DND-41 (cell line): ENCODE measurements around the gene AP1S3.

ENCODE experiments used
- EZH2 ChIP-seq: IDR thresholded peaks from 3 replicates; pipeline ENCODE4 v1.6.1; 2012; ENCODE audit warnings: borderline replicate concordance, low read depth, mild to moderate bottlenecking, moderate library complexity, low read length, inconsistent platforms; ENCODE audit not compliant: severe bottlenecking
- TF ChIP-seq, protein P1 (sequence below): IDR thresholded peaks from 2 replicates; pipeline ENCODE4 v1.5.1; 2012; ENCODE audit warnings: borderline replicate concordance, low read length, moderate library complexity, mild to moderate bottlenecking; ENCODE audit not compliant: poor library complexity, severe bottlenecking; ENCODE audit errors: extremely low read depth

DNA sequence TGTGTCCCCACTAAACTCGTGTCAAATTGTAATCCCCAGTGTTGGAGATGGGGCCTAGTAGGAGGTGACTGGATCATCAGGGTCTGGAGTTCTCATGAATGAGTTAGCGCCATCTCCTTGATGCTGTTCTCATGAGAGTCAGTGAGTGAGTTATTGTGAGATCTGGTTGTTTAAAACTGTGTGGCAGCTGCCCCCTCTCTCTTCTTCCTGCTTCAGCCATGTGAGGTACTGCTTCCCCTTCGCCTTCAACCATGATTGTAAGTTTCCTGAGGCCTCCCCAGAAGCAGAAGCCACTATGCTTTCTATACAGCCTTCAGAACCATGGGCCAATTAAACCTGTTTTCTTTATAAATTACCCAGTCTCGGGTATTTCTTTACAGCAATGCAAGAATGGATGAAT, 50.4 kb downstream of the AP1S3 start:
- TF ChIP-seq, protein P1, sequence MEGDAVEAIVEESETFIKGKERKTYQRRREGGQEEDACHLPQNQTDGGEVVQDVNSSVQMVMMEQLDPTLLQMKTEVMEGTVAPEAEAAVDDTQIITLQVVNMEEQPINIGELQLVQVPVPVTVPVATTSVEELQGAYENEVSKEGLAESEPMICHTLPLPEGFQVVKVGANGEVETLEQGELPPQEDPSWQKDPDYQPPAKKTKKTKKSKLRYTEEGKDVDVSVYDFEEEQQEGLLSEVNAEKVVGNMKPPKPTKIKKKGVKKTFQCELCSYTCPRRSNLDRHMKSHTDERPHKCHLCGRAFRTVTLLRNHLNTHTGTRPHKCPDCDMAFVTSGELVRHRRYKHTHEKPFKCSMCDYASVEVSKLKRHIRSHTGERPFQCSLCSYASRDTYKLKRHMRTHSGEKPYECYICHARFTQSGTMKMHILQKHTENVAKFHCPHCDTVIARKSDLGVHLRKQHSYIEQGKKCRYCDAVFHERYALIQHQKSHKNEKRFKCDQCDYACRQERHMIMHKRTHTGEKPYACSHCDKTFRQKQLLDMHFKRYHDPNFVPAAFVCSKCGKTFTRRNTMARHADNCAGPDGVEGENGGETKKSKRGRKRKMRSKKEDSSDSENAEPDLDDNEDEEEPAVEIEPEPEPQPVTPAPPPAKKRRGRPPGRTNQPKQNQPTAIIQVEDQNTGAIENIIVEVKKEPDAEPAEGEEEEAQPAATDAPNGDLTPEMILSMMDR, result no peak
- no peak for TF ChIP-seq EZH2
